Measurements from ENCODE around the gene RANBP17. TPM values are rescaled to one million over a fixed set of nuclear protein-coding genes. Genes with fewer than 3 reads are reported as not detected.

The RANBP17 gene
- total RNA-seq, 1 experiment from 2014 or later = 14.5 TPM

GRCh38 chr5:171221916-171222315, 360.1 kb downstream of the RANBP17 start:
- intact Hi-C loops (cut with micrococcal nuclease; ENCODE audit: unreplicated experiment) = no loop called here
- Histone ChIP-seq H3K4me1 (replicated peaks; ENCODE audit: insufficient read depth) (no peaks in the 10 kb centered on the region), H3K4me2 (no peak overlapping the region), H3K27ac (no peak overlapping the region), H2AFZ (no peak overlapping the region), H3F3A (ENCODE audit: insufficient read depth, low read depth) (no peaks in the 10 kb centered on the region), H3K36me3 (ENCODE audit: low read depth) (no peaks in the 10 kb centered on the region), H3K79me2 (ENCODE audit: low read depth) (no peaks in the 10 kb centered on the region), H3K9me3 (ENCODE audit: insufficient read depth, low read depth) (no peaks in the 10 kb centered on the region), H4K20me1 (ENCODE audit: insufficient read depth) (no peaks in the 10 kb centered on the region), H3K27me3 (ENCODE audit: insufficient read depth, low read depth) (no peaks in the 10 kb centered on the region), H3K4me3 (no peak overlapping the region), H3K9me2 (ENCODE audit: insufficient read depth) (no peaks in the 10 kb centered on the region)
- CTCF ChIA-PET = no interaction called here
- POLR2A ChIA-PET (ENCODE audit: unreplicated experiment) = no interaction called here
- DNase-seq = no peak
- no peak for TF ChIP-seq CTCF (conservative IDR thresholded peaks at IDR 0.05)
- no peak for TF ChIP-seq EZH2 (IDR thresholded peaks at IDR 0.05; ENCODE audit: low read depth)
- BruUV-seq (replicated peaks) = no TSS peak

GRCh38 chr5:171223927-171224326, 362.1 kb downstream of the RANBP17 start:
- no peaks in the 10 kb centered on the region for H4K20me1 ChIP-seq (ENCODE audit: insufficient read depth)
- no peaks in the 10 kb centered on the region for H3K36me3 ChIP-seq (ENCODE audit: low read depth)
- DNase-seq = no peak
- no peak for TF ChIP-seq CTCF (conservative IDR thresholded peaks at IDR 0.05)
- no peak for TF ChIP-seq EZH2 (IDR thresholded peaks at IDR 0.05; ENCODE audit: low read depth)
- no peaks in the 10 kb centered on the region for H3K9me2 ChIP-seq (ENCODE audit: insufficient read depth)
- ChIA-PET CTCF (no interaction called here), POLR2A (ENCODE audit: unreplicated experiment) (no interaction called here)
- H3K79me2 ChIP-seq (ENCODE audit: low read depth) = no peaks in the 10 kb centered on the region
- no peak overlapping the region for H2AFZ ChIP-seq
- H3K4me1 ChIP-seq (replicated peaks; ENCODE audit: insufficient read depth) = no peaks in the 10 kb centered on the region
- no peak overlapping the region for H3K4me2 ChIP-seq
- no peak overlapping the region for H3K27ac ChIP-seq
- no TSS peak for BruUV-seq (replicated peaks)
- H3K9me3 ChIP-seq (ENCODE audit: insufficient read depth, low read depth) = no peaks in the 10 kb centered on the region
- intact Hi-C loops (cut with micrococcal nuclease; ENCODE audit: unreplicated experiment) = no loop called here
- H3K27me3 ChIP-seq (ENCODE audit: insufficient read depth, low read depth) = no peaks in the 10 kb centered on the region
- H3K4me3 ChIP-seq = no peak overlapping the region
- no peaks in the 10 kb centered on the region for H3F3A ChIP-seq (ENCODE audit: insufficient read depth, low read depth)

DNA sequence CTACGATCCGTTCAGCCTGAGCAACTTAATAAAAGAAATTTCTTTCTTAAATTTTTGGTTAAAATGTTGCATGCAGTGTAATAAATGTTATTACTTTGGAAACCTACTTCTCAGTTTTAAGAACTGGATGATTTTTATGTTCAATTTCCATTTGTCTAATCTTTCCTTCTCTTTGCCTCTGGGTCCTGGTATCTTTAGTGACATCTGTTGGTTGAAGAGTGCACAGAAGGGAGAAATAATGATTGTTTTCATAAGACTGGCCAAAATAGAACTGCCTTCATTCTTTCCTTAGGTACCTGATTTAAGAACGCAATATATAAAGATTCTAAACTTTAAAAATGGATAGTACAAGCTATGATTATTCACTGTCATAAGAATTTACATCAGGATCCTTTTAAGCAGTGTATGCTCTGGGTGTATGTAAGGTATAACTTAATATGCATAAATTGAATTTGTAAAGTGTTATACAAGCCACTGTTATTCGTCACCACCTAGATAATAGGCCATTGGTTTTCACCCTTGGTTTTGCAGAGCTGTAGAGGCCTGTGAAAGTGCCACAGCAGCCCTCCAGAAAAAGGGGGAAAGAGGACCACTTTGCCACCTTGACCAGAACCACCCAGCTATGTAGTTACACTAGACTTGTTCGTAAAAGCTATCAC, 364.4 kb downstream of the RANBP17 start:
- ChIA-PET CTCF (no interaction called here), POLR2A (ENCODE audit: unreplicated experiment) (no interaction called here)
- intact Hi-C loops (cut with micrococcal nuclease; ENCODE audit: unreplicated experiment) = no loop called here

More for the DNA sequence above, 364.4 kb downstream of the RANBP17 start:
- no peaks in the 10 kb centered on the region for H3K4me1 ChIP-seq (replicated peaks; ENCODE audit: insufficient read depth)
- no peaks in the 10 kb centered on the region for H3K9me2 ChIP-seq (ENCODE audit: insufficient read depth)
- no peaks in the 10 kb centered on the region for H3K27me3 ChIP-seq (ENCODE audit: insufficient read depth, low read depth)
- no peak overlapping the region for H3K4me3 ChIP-seq
- no TSS peak for BruUV-seq (replicated peaks)
- H3K4me2 ChIP-seq = no peak overlapping the region
- H3K36me3 ChIP-seq (ENCODE audit: low read depth) = no peaks in the 10 kb centered on the region
- H3K9me3 ChIP-seq (ENCODE audit: insufficient read depth, low read depth) = no peaks in the 10 kb centered on the region
- H4K20me1 ChIP-seq (ENCODE audit: insufficient read depth) = no peaks in the 10 kb centered on the region
- no peak overlapping the region for H2AFZ ChIP-seq
- DNase-seq = no peak
- no peak; the same call in 1 of the 2 replicates for TF ChIP-seq CTCF (conservative IDR thresholded peaks at IDR 0.05)
- no peak for TF ChIP-seq EZH2 (IDR thresholded peaks at IDR 0.05; ENCODE audit: low read depth)
- no peak overlapping the region for H3K27ac ChIP-seq
- no peaks in the 10 kb centered on the region for H3K79me2 ChIP-seq (ENCODE audit: low read depth)
- H3F3A ChIP-seq (ENCODE audit: insufficient read depth, low read depth) = no peaks in the 10 kb centered on the region

Measured in PC-9 (cell line).